Measurements from ENCODE around the gene ABCD4.
"Not testable (repeated sequence)": the region's sequence is repeated elsewhere in the genome, so short reads cannot be mapped to it uniquely, and the experiment has no call there.

The ABCD4 gene

GRCh38 chr14:74309125-74310022 is 6.6 kb upstream of the ABCD4 start:
- in situ Hi-C loops (cut with MboI; ENCODE audit: low pct_unique_long_range_greater_than_20kb, low sequenced_read_pairs), result no loop called here
- DNase-seq, result no peak

GRCh38 chr14:74308695-74309094 is 6.0 kb upstream of the ABCD4 start:
- in situ Hi-C loops (cut with MboI; ENCODE audit: low pct_unique_long_range_greater_than_20kb, low sequenced_read_pairs), result no loop called here
- DNase-seq, result no peak

- DNase-seq, result peak; percentile 75
- in situ Hi-C loops (cut with MboI; ENCODE audit: low pct_unique_long_range_greater_than_20kb, low sequenced_read_pairs), result no loop called here
These were observed 544 bp downstream of the ABCD4 start for GRCh38 chr14:74302152-74302628.

- in situ Hi-C loops (cut with MboI; ENCODE audit: low pct_unique_long_range_greater_than_20kb, low sequenced_read_pairs), result no loop called here
- DNase-seq, result no peak
These were observed 1.1 kb downstream of the ABCD4 start for GRCh38 chr14:74301594-74302151.

GRCh38 chr14:74299061-74299545 is 3.6 kb downstream of the ABCD4 start:
- in situ Hi-C loops (cut with MboI; ENCODE audit: low pct_unique_long_range_greater_than_20kb, low sequenced_read_pairs), result no loop called here
- peak; percentile 67 for DNase-seq

GRCh38 chr14:74297986-74298385 is 4.7 kb downstream of the ABCD4 start:
- no peak for DNase-seq
- in situ Hi-C loops (cut with MboI; ENCODE audit: low pct_unique_long_range_greater_than_20kb, low sequenced_read_pairs), result no loop called here

GRCh38 chr14:74296037-74296467 is 6.7 kb downstream of the ABCD4 start:
- in situ Hi-C loops (cut with MboI; ENCODE audit: low pct_unique_long_range_greater_than_20kb, low sequenced_read_pairs), result no loop called here

GRCh38 chr14:74293606-74294005 is 9.1 kb downstream of the ABCD4 start:
- DNase-seq, result no peak
- in situ Hi-C loops (cut with MboI; ENCODE audit: low pct_unique_long_range_greater_than_20kb, low sequenced_read_pairs), result no loop called here

More at GRCh38 chr14:74296037-74296467, 6.7 kb downstream of the ABCD4 start:
- DNase-seq, result no peak

- in situ Hi-C loops (cut with MboI; ENCODE audit: low pct_unique_long_range_greater_than_20kb, low sequenced_read_pairs), result no loop called here
- no peak for DNase-seq
These were observed 10.7 kb downstream of the ABCD4 start for GRCh38 chr14:74292061-74292460.

- in situ Hi-C loops (cut with MboI; ENCODE audit: low pct_unique_long_range_greater_than_20kb, low sequenced_read_pairs), result no loop called here
- peak; percentile 66 for DNase-seq
These were observed 12.3 kb downstream of the ABCD4 start for GRCh38 chr14:74290415-74290814.

- in situ Hi-C loops (cut with MboI; ENCODE audit: low pct_unique_long_range_greater_than_20kb, low sequenced_read_pairs), result no loop called here
- DNase-seq, result no peak
These were observed 12.9 kb downstream of the ABCD4 start for GRCh38 chr14:74289801-74290200.

- DNase-seq, result no peak
- in situ Hi-C loops (cut with MboI; ENCODE audit: low pct_unique_long_range_greater_than_20kb, low sequenced_read_pairs), result no loop called here
These were observed 16.0 kb downstream of the ABCD4 start for GRCh38 chr14:74286736-74287135.

GRCh38 chr14:74281069-74281468 is 21.7 kb downstream of the ABCD4 start:
- no peak for DNase-seq
- in situ Hi-C loops (cut with MboI; ENCODE audit: low pct_unique_long_range_greater_than_20kb, low sequenced_read_pairs), result no loop called here

GRCh38 chr14:74278080-74278479 is 24.7 kb downstream of the ABCD4 start:
- in situ Hi-C loops (cut with MboI; ENCODE audit: low pct_unique_long_range_greater_than_20kb, low sequenced_read_pairs), result no loop called here
- no peak for DNase-seq

GRCh38 chr14:74275241-74275841 is 27.4 kb downstream of the ABCD4 start:
- in situ Hi-C loops (cut with MboI; ENCODE audit: low pct_unique_long_range_greater_than_20kb, low sequenced_read_pairs), result no loop called here
- no peak for DNase-seq

- DNase-seq, result no peak
- in situ Hi-C loops (cut with MboI; ENCODE audit: low pct_unique_long_range_greater_than_20kb, low sequenced_read_pairs), result no loop called here
These were observed 31.4 kb downstream of the ABCD4 start for GRCh38 chr14:74271365-74271764.

- DNase-seq; in situ Hi-C loops (cut with MboI; ENCODE audit: low pct_unique_long_range_greater_than_20kb, low sequenced_read_pairs): not testable (repeated sequence)
These were observed 32.2 kb downstream of the ABCD4 start for GRCh38 chr14:74270382-74271177.

GRCh38 chr14:74267588-74267987 is 35.1 kb downstream of the ABCD4 start:
- no peak for DNase-seq
- in situ Hi-C loops (cut with MboI; ENCODE audit: low pct_unique_long_range_greater_than_20kb, low sequenced_read_pairs), result no loop called here

- no peak for DNase-seq
- in situ Hi-C loops (cut with MboI; ENCODE audit: low pct_unique_long_range_greater_than_20kb, low sequenced_read_pairs), result no loop called here
These were observed 37.3 kb downstream of the ABCD4 start for GRCh38 chr14:74265301-74265965.

All from KBM-7 (cell line).